ENCODE measurements around the gene KIFC3.
"Not testable (repeated sequence)": the region's sequence is repeated elsewhere in the genome, so short reads cannot be mapped to it uniquely, and the experiment has no call there.

Gene KIFC3

DNA sequence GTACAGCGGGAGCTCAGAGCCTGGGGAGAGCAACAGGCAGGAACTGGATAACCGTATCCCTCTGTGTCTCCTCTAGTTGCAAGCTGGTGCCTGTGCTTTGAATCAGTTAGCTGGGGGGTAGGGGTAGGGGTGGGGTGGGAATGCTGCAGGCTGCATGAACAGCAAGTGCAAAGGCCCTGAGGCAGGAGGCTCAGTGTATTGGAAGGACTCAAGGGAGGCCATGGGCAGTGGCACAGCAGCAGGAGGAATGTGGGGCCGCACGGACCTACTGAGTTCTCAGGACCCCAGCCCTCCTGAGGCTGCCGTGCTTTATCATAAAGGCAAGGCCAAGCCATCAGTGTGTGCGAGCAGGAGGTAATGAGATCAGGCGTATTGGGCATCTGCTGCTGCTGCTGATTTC, 63.4 kb downstream of the KIFC3 start:
- Mint-ChIP-seq H3K36me3 (ENCODE audit: low read depth) (peaks cover 46% of the 10 kb centered on the region), H3K27me3 (no peaks in the 10 kb centered on the region), H3K4me1 (ENCODE audit: low read depth) (peaks cover 28% of the 10 kb centered on the region), H3K9me3 (no peaks in the 10 kb centered on the region), H3K4me3 (no peak overlapping the region), H3K27ac (no peak overlapping the region)
- intact Hi-C loops (cut with micrococcal nuclease), result loop anchor here (5.0 to 10.0 kb wide), 3 partner anchors 156 to 386 kb away; partner anchors contain the start of genes CFAP20, USB1 and ZNF319

GRCh38 chr16:57736419-57737351, 65.6 kb downstream of the KIFC3 start:
- peak overlapping the region; percentile 97 for H3K27ac Mint-ChIP-seq
- peaks cover 34% of the 10 kb centered on the region for H3K4me1 Mint-ChIP-seq (ENCODE audit: low read depth)

GRCh38 chr16:57735755-57736418, 66.4 kb downstream of the KIFC3 start, which contains the start of gene KATNB1:
Gene KATNB1 (plus strand): TSS chr16:57735770. CDS start chr16:57737244, 1,474 bp downstream.
- Mint-ChIP-seq H3K4me1 (ENCODE audit: low read depth) (peaks cover 40% of the 10 kb centered on the region), H3K27ac (peak within 1 kb of the TSS; percentile 97), H3K4me3 (peak within 1 kb of the TSS; percentile 99), H3K36me3 (ENCODE audit: low read depth) (peaks cover 22% of the 10 kb centered on the region), H3K9me3 (no peaks in the 10 kb centered on the region), H3K27me3 (no peaks in the 10 kb centered on the region)
- intact Hi-C loops (cut with micrococcal nuclease), result loop anchor here (5.0 to 10.0 kb wide), 3 partner anchors 159 to 389 kb away; partner anchors contain the start of genes CFAP20, USB1 and ZNF319

More at GRCh38 chr16:57736419-57737351, 65.6 kb downstream of the KIFC3 start:
- H3K36me3 Mint-ChIP-seq (ENCODE audit: low read depth), result peaks cover 30% of the 10 kb centered on the region
- intact Hi-C loops (cut with micrococcal nuclease), result loop anchor here (5.0 to 10.0 kb wide), 3 partner anchors 158 to 388 kb away; partner anchors contain the start of genes CFAP20, USB1 and ZNF319
- H3K9me3 Mint-ChIP-seq, result no peaks in the 10 kb centered on the region
- H3K27me3 Mint-ChIP-seq, result no peaks in the 10 kb centered on the region
- H3K4me3 Mint-ChIP-seq, result peak overlapping the region; percentile 99

DNA sequence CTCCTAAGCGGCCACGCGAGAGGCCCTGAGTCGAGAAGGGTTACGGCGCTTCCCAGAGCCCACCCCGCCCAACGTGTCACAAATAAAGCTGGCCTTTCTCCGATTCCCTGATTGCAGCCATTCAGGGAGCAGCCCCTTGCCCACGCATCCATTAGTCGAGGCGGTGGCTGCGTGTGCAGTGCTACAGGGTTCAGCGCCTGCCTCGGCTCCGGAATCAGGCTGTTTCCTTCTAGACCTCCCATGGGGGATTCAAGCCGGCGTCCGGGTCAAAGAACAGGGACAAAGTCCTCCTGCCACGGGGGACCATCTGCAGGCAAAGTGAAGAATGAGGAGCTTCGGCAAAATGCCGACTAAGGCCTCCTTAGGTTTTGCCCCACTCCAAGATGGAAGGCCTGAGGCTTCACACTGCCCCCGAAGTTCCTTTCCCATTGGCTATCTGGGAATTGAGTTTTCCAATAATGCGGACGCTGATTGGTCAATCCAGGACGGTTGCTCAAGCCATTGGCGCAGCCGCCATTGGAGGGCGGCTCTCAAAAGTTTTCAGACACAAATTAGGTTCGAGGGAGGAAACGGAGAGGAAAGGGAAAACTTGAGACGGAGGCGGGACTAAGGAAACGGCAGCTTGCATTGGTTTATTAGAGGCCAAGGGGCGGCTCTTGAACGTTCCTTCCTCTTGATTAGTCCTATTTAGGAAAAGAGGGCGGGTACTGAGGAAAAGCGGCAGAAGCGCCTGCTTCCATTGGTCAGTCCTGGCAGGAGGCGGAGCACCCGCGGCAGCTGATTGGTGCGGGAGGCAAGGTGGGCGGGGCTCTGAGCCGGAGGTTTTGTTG, 67.2 kb downstream of the KIFC3 start:
- Mint-ChIP-seq H3K36me3 (ENCODE audit: low read depth) (peaks cover 17% of the 10 kb centered on the region), H3K27me3 (no peaks in the 10 kb centered on the region), H3K4me1 (ENCODE audit: low read depth) (peaks cover 40% of the 10 kb centered on the region), H3K4me3 (peak overlapping the region; percentile 99), H3K9me3 (no peaks in the 10 kb centered on the region), H3K27ac (peak overlapping the region; percentile 97)
- intact Hi-C loops (cut with micrococcal nuclease), result loop anchor here (5.0 to 10.0 kb wide), 3 partner anchors 160 to 390 kb away; partner anchors contain the start of genes CFAP20, USB1 and ZNF319

DNA sequence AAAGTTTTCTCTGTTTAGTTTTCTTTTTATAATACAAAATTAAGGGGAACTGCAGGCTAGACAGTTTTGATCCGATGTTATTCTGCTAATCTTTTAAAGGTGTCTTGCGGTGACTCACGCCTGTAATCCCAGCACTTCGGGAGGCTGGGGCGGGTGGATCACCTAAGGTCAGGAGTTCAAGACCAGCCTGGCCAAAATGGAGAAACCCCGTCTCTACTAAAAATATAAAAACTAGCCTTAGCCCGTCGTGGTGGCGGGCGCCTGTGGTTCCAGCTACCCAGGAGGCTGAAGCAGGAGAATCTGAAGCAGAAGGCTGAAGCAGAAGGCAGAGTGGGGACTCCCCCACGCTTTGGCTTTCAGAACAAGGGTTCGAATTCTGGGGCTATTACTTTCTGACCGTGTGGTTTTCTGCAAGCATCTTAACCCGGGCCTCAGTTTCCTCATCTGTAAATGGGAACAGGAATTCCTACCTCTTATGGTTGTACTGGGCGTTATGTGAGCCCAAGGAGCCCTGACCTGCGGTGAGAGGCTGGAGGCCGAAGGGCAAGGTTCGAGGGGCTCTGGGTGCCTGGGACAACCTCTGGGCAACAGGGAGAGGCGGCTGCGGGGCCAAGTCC, 67.9 kb downstream of the KIFC3 start:
- Mint-ChIP-seq H3K27ac (peak overlapping the region; percentile 97), H3K27me3 (no peaks in the 10 kb centered on the region), H3K4me3 (peak overlapping the region; percentile 99), H3K36me3 (ENCODE audit: low read depth) (peaks cover 17% of the 10 kb centered on the region), H3K9me3 (peaks cover 2% of the 10 kb centered on the region), H3K4me1 (ENCODE audit: low read depth) (peaks cover 40% of the 10 kb centered on the region)
- intact Hi-C loops (cut with micrococcal nuclease), result loop anchor here (10.0 kb wide), 2 partner anchors 160 to 390 kb away; partner anchors contain the start of gene CFAP20

GRCh38 chr16:57732714-57733113, 69.6 kb downstream of the KIFC3 start:
- no peaks in the 10 kb centered on the region for H3K27me3 Mint-ChIP-seq
- no peak overlapping the region for H3K27ac Mint-ChIP-seq
- peaks cover 17% of the 10 kb centered on the region for H3K36me3 Mint-ChIP-seq (ENCODE audit: low read depth)
- H3K4me3 Mint-ChIP-seq, result no peak overlapping the region
- intact Hi-C loops (cut with micrococcal nuclease), result loop anchor here (10.0 kb wide), 2 partner anchors 162 to 392 kb away; partner anchors contain the start of gene CFAP20
- peaks cover 10% of the 10 kb centered on the region for H3K9me3 Mint-ChIP-seq
- peaks cover 40% of the 10 kb centered on the region for H3K4me1 Mint-ChIP-seq (ENCODE audit: low read depth)

DNA sequence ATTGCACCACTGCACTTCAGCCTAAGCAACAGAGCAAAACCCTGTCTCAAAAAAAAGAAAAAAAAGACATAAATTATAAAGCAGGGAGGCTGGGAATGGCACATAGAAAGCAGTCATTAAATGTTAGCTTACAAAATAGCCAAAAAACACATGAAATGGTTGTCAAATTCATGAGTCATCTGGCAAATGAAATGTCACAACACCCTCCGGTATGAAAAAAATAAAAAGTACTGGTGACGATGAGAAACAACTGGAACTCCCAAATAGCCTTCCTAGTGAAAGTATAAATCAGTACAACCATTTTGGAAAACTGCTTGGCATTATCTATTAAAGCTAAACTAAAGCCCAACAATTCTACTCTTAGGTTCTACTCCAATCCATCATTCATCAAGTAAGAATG, 70.3 kb downstream of the KIFC3 start:
- intact Hi-C loops (cut with micrococcal nuclease), result loop anchor here (10.0 kb wide), 2 partner anchors 163 to 393 kb away; partner anchors contain the start of gene CFAP20
- Mint-ChIP-seq H3K4me3 (no peak overlapping the region), H3K36me3 (ENCODE audit: low read depth) (peaks cover 17% of the 10 kb centered on the region), H3K4me1 (ENCODE audit: low read depth) (peaks cover 35% of the 10 kb centered on the region), H3K9me3 (peaks cover 10% of the 10 kb centered on the region), H3K27ac (no peak overlapping the region), H3K27me3 (no peaks in the 10 kb centered on the region)

DNA sequence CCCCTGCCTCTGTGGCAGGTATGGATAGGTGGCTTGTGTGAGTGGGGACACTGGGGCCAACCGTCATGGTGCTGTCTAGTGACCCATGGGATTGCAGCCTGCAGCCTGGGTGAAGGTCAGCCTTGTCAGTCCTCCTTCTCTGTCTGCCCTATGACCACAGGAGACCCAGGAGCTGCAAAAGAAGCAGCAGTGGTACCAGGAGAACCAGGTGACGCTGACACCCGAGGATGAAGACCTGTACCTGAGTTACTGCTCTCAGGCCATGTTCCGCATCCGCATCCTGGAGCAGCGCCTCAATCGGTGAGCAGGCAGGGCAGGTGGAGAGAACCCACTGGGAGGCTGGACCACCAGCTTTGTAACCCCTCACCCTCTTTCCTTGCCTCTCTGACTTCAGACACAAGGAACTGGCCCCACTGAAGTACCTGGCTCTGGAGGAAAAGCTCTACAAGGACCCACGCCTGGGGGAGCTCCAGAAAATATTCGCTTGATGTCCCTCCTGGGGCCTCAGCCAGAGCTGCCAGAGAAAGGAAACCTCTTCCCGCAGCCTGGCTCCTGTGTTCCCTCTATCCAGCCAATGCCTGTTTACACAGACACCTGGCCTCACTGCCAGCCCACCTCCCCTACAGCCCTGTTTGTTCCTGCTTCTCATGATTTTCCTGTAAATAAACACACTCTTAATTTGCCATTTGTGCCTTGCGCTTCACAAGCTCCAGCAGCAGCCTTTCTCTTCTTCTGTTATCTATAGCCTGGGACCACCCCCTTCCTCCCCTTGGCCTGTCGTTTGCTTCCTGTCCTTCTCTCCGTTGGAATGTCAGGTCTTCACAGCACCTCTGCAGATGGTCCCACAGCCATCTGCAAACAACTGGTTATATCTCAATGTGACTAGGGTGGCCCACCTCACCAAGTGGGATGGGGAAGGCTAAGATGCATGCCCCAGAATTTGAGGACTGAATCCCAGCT, 71.2 kb downstream of the KIFC3 start:
- H3K4me3 Mint-ChIP-seq, result no peak overlapping the region

GRCh38 chr16:57729852-57730251, 72.4 kb downstream of the KIFC3 start:
- H3K27ac Mint-ChIP-seq; H3K27me3 Mint-ChIP-seq; H3K4me3 Mint-ChIP-seq; H3K9me3 Mint-ChIP-seq; H3K36me3 Mint-ChIP-seq (ENCODE audit: low read depth): not testable (repeated sequence)
- H3K4me1 Mint-ChIP-seq (ENCODE audit: low read depth), result peaks cover 18% of the 10 kb centered on the region
- intact Hi-C loops (cut with micrococcal nuclease), result loop anchor here (10.0 kb wide), 2 partner anchors 165 to 395 kb away; partner anchors contain the start of gene CFAP20

More for the DNA sequence above, 71.2 kb downstream of the KIFC3 start:
- intact Hi-C loops (cut with micrococcal nuclease), result loop anchor here (10.0 kb wide), 2 partner anchors 164 to 394 kb away; partner anchors contain the start of gene CFAP20
- no peaks in the 10 kb centered on the region for H3K27me3 Mint-ChIP-seq
- peaks cover 10% of the 10 kb centered on the region for H3K9me3 Mint-ChIP-seq
- peaks cover 25% of the 10 kb centered on the region for H3K4me1 Mint-ChIP-seq (ENCODE audit: low read depth)
- no peak overlapping the region for H3K27ac Mint-ChIP-seq
- H3K36me3 Mint-ChIP-seq (ENCODE audit: low read depth), result peaks cover 14% of the 10 kb centered on the region

DNA sequence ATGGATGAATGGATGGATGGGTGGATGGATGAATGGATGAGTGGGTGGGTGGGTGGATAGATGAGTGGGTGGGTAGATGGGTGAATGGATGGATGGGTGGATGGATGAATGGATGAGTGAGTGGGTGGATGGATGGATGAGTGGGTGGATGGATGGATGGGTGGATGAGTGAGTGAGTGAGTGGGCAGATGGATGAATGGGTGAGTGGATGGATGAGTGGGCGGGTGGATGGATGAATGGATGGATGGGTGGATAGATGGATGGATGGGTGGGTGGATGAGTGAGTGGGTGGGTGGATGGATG, 73.2 kb downstream of the KIFC3 start:
- no peak overlapping the region for H3K4me3 Mint-ChIP-seq
- intact Hi-C loops (cut with micrococcal nuclease), result no loop called here
- no peaks in the 10 kb centered on the region for H3K27me3 Mint-ChIP-seq
- H3K27ac Mint-ChIP-seq, result no peak overlapping the region
- H3K9me3 Mint-ChIP-seq, result peaks cover 10% of the 10 kb centered on the region
- no peaks in the 10 kb centered on the region for H3K36me3 Mint-ChIP-seq (ENCODE audit: low read depth)
- H3K4me1 Mint-ChIP-seq (ENCODE audit: low read depth), result peaks cover 12% of the 10 kb centered on the region

DNA sequence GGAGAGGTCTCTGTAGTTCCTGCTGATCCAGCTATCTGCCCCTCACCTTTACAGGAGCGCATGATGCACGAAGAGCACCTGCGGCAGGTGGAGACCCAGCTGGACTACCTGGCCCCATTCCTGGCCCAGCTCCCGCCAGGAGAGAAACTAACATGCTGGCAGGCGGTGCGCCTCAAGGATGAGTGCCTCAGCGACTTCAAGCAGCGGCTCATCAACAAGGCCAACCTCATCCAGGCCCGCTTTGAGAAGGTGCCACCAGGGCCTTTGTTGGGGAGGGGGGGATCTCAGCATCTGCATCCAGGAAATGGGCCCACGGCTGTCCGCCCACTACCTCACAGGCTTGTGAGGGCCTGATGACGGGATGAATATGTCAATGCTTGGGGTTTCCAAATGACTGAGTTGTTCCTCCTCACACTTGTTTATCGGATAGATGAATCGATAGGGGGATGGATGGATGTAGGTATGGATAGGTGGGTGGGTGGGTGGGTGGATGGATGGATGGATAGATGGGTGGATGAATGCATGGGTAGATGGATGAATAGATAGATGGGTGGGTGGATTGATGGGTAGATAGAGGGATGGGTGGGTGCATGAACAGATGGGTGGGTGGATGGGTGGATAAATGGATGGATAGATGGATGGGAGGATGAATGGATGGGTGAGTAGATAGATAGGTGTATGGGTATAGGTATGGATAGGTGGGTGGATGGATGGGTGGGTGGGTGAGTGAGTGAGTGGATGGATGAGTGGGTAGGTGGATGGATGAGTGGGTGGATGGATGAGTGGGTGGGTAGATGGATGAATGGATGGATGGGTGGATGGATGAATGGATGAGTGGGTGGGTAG, 73.7 kb downstream of the KIFC3 start:
- Mint-ChIP-seq H3K27me3 (no peaks in the 10 kb centered on the region), H3K4me3 (no peak overlapping the region), H3K36me3 (ENCODE audit: low read depth) (no peaks in the 10 kb centered on the region), H3K27ac (no peak overlapping the region), H3K4me1 (ENCODE audit: low read depth) (peaks cover 11% of the 10 kb centered on the region), H3K9me3 (peaks cover 10% of the 10 kb centered on the region)
- intact Hi-C loops (cut with micrococcal nuclease), result no loop called here
